ENCODE data around the gene FADS2. TPM values are rescaled to one million over a fixed set of nuclear protein-coding genes. Genes with fewer than 3 reads are reported as not detected.

The FADS2 gene
- total RNA-seq, 2 experiments from 2014 or later: 0.95 to 2.8 TPM

GRCh38 chr11:61778920-61779650 lies 49.0 kb upstream of the FADS2 start:
- POLR2A ChIA-PET: no interaction called here

GRCh38 chr11:61779666-61780525 lies 48.2 kb upstream of the FADS2 start:
- H2AFZ ChIP-seq (ENCODE audit: low read length): no peak overlapping the region
- intact Hi-C loops (cut with micrococcal nuclease; ENCODE audit: unreplicated experiment): no loop called here
- no peaks in the 10 kb centered on the region for H3K79me2 ChIP-seq (ENCODE audit: insufficient read depth, low read depth, low read length)
- CTCF ChIA-PET (ENCODE audit: unreplicated experiment): no interaction called here
- H3K9me2 ChIP-seq (ENCODE audit: insufficient read depth, low read length): no peaks in the 10 kb centered on the region
- no peak for DNase-seq (ENCODE audit: low spot score)
- no peak for TF ChIP-seq CTCF (conservative IDR thresholded peaks at IDR 0.05; ENCODE audit: low read length)
- TF ChIP-seq EZH2phosphoT487 (IDR thresholded peaks at IDR 0.05; ENCODE audit: borderline replicate concordance, low read depth, low read length): no peak
- no peak overlapping the region for H3K27ac ChIP-seq (ENCODE audit: low read depth, low read length, poor library complexity, severe bottlenecking)
- H4K20me1 ChIP-seq (ENCODE audit: insufficient read depth, low read length): no peaks in the 10 kb centered on the region
- BruUV-seq (replicated peaks): no TSS peak
- no peaks in the 10 kb centered on the region for H3K9me3 ChIP-seq (ENCODE audit: low read length)
- H3K4me3 ChIP-seq (ENCODE audit: low read depth, low read length, poor library complexity, severe bottlenecking): no peak overlapping the region
- no peaks in the 10 kb centered on the region for H3K36me3 ChIP-seq (ENCODE audit: insufficient read depth, low read length)
- no peaks in the 10 kb centered on the region for H3K4me1 ChIP-seq (ENCODE audit: insufficient read depth, low read length, poor library complexity, severe bottlenecking)
- H3K4me2 ChIP-seq (ENCODE audit: low read length): no peak overlapping the region
- POLR2A ChIA-PET: no interaction called here

More at GRCh38 chr11:61778920-61779650, 49.0 kb upstream of the FADS2 start:
- H3K4me3 ChIP-seq (ENCODE audit: low read depth, low read length, poor library complexity, severe bottlenecking): no peak overlapping the region
- no peaks in the 10 kb centered on the region for H3K36me3 ChIP-seq (ENCODE audit: insufficient read depth, low read length)
- CTCF ChIA-PET (ENCODE audit: unreplicated experiment): no interaction called here
- no peak overlapping the region for H3K27ac ChIP-seq (ENCODE audit: low read depth, low read length, poor library complexity, severe bottlenecking)
- no peak for DNase-seq (ENCODE audit: low spot score)
- no peak for TF ChIP-seq EZH2phosphoT487 (IDR thresholded peaks at IDR 0.05; ENCODE audit: borderline replicate concordance, low read depth, low read length)
- no peak for TF ChIP-seq CTCF (conservative IDR thresholded peaks at IDR 0.05; ENCODE audit: low read length)
- BruUV-seq (replicated peaks): no TSS peak
- no peaks in the 10 kb centered on the region for H3K79me2 ChIP-seq (ENCODE audit: insufficient read depth, low read depth, low read length)
- H3K9me3 ChIP-seq (ENCODE audit: low read length): no peaks in the 10 kb centered on the region
- no peaks in the 10 kb centered on the region for H4K20me1 ChIP-seq (ENCODE audit: insufficient read depth, low read length)
- H3K4me2 ChIP-seq (ENCODE audit: low read length): no peak overlapping the region
- intact Hi-C loops (cut with micrococcal nuclease; ENCODE audit: unreplicated experiment): no loop called here
- no peak overlapping the region for H2AFZ ChIP-seq (ENCODE audit: low read length)
- no peaks in the 10 kb centered on the region for H3K9me2 ChIP-seq (ENCODE audit: insufficient read depth, low read length)
- H3K4me1 ChIP-seq (ENCODE audit: insufficient read depth, low read length, poor library complexity, severe bottlenecking): no peaks in the 10 kb centered on the region

Data from OCI-LY7 (cell line).